HepG2 (cell line): ENCODE measurements around the gene SRSF7. TPM values are rescaled to one million over a fixed set of nuclear protein-coding genes. Genes with fewer than 3 reads are reported as not detected.

Experiments
- ELF3 ChIP-seq: IDR thresholded peaks from 2 replicates; pipeline ENCODE4 v1.6.1; 2016; ENCODE audit warnings: missing genetic modification reagents, missing compliant biosample characterization
- IKZF4 ChIP-seq: sonication (generic); formaldehyde crosslinking; IDR thresholded peaks from 2 replicates; pipeline ENCODE4 v1.5.1; 2020; ENCODE audit warnings: borderline replicate concordance, mild to moderate bottlenecking, low read depth, missing genetic modification reagents; ENCODE audit errors: not compliant biosample characterization
- POGZ ChIP-seq: sonication (generic); formaldehyde crosslinking; IDR thresholded peaks from 2 replicates; pipeline ENCODE4 v1.4.0; 2020; ENCODE audit warnings: mild to moderate bottlenecking, missing genetic modification reagents
- SP1 ChIP-seq, 2 experiments: fragments of 450-650 bp in 1 of 2; sonication (generic) in 1 of 2; formaldehyde crosslinking in 1 of 2; IDR thresholded peaks; 2 replicates each; pipeline versions ENCODE4 v1.4.0 to v1.6.1; 2016 to 2020; ENCODE audit warnings: missing genetic modification reagents in 1 of 2
- STAG1 ChIP-seq: sonication (generic); formaldehyde crosslinking; IDR thresholded peaks from 2 replicates; pipeline ENCODE4 v1.4.0; 2020; ENCODE audit warnings: missing genetic modification reagents
- YEATS4 ChIP-seq: sonication (generic); formaldehyde crosslinking; IDR thresholded peaks from 2 replicates; pipeline ENCODE4 v1.4.0; 2020; ENCODE audit warnings: missing genetic modification reagents, borderline replicate concordance
- ZFP90 ChIP-seq: sonication (generic); formaldehyde crosslinking; IDR thresholded peaks from 2 replicates; pipeline ENCODE4 v1.8.0; 2022; ENCODE audit warnings: missing genetic modification reagents, mild to moderate bottlenecking, inconsistent platforms, borderline replicate concordance
- ZNF33A ChIP-seq: sonication (generic); formaldehyde crosslinking; IDR thresholded peaks from 2 replicates; pipeline ENCODE4 v1.5.1; 2020; ENCODE audit warnings: missing genetic modification reagents, mild to moderate bottlenecking, moderate library complexity, borderline replicate concordance
- ZNF34 ChIP-seq: sonication (generic); formaldehyde crosslinking; IDR thresholded peaks from 2 replicates; pipeline ENCODE4 v1.4.0; 2020; ENCODE audit warnings: mild to moderate bottlenecking, missing genetic modification reagents, borderline replicate concordance
- ZNF674 ChIP-seq: sonication (generic); formaldehyde crosslinking; IDR thresholded peaks from 2 replicates; pipeline ENCODE4 v1.5.0; 2020; ENCODE audit warnings: low read depth, mild to moderate bottlenecking, missing genetic modification reagents
- ZNF747 ChIP-seq: sonication (generic); formaldehyde crosslinking; IDR thresholded peaks from 2 replicates; pipeline ENCODE4 v1.8.1; 2023; ENCODE audit warnings: missing genetic modification reagents, mild to moderate bottlenecking, borderline replicate concordance
- polyA plus RNA-seq, 8 experiments: library from polyadenylated mRNA; depleted of rRNA in 3 of 8; stranded (reverse) in 7 of 8; unstranded in 1 of 8; fragments of >200 nt; fragmentation: Illumina TruSeq in 4 of 8; extraction: Trizol in 4 of 8; gene quantifications; 2 replicates each; pipeline versions ENCODE4 v1.2.1 to v1.2.3, GENCODE V29; 2011 to 2016; ENCODE audit warnings: low read depth in 4 of 8, missing spikeins in 1 of 8, mixed read lengths in 1 of 8; ENCODE audit not compliant: insufficient read depth in 1 of 8
- total RNA-seq, 5 experiments: library from RNA; depleted of rRNA; stranded (reverse); fragments of >200 nt; fragmentation: Illumina TruSeq; extraction: Trizol; gene quantifications; 2 replicates each; pipeline ENCODE4 v1.2.3, GENCODE V29; 2016; ENCODE audit warnings: low read depth in 1 of 5
- TF ChIP-seq, protein P1 (sequence below): sonication (generic); formaldehyde crosslinking; IDR thresholded peaks from 2 replicates; pipeline ENCODE4 v1.8.1; 2023; ENCODE audit warnings: mild to moderate bottlenecking, moderate library complexity, missing genetic modification reagents
- TF ChIP-seq, protein P2 (sequence below): sonication (generic); formaldehyde crosslinking; IDR thresholded peaks from 2 replicates; pipeline ENCODE4 v1.4.0; 2020; ENCODE audit warnings: missing genetic modification reagents
- TF ChIP-seq, protein P3 (sequence below): sonication (generic); formaldehyde crosslinking; IDR thresholded peaks from 2 replicates; pipeline ENCODE4 v1.4.0; 2020; ENCODE audit warnings: missing genetic modification reagents
- TF ChIP-seq, protein P4 (sequence below): sonication (generic); formaldehyde crosslinking; IDR thresholded peaks from 2 replicates; pipeline ENCODE4 v1.5.0; 2020; ENCODE audit warnings: mild to moderate bottlenecking, low read depth, missing genetic modification reagents, borderline replicate concordance
- TF ChIP-seq, protein P5 (sequence below): sonication (generic); formaldehyde crosslinking; IDR thresholded peaks from 2 replicates; pipeline ENCODE4 v1.4.0; 2020; ENCODE audit warnings: mild to moderate bottlenecking, low read depth, missing genetic modification reagents
- TF ChIP-seq, protein P6 (sequence below): sonication (generic); formaldehyde crosslinking; IDR thresholded peaks from 2 replicates; pipeline ENCODE4 v1.4.0; 2020; ENCODE audit warnings: mild to moderate bottlenecking, missing genetic modification reagents
- TF ChIP-seq, protein P7 (sequence below): sonication (generic); formaldehyde crosslinking; conservative IDR thresholded peaks from 2 replicates; pipeline ENCODE4 v1.8.0; 2022; ENCODE audit warnings: low read depth, missing genetic modification reagents

The SRSF7 gene
- total and polyA plus RNA-seq, 2 of the 13 experiments (the other 11 are each of a cell fraction or from before 2014, with no cell fraction given) = 172 to 275 TPM

DNA sequence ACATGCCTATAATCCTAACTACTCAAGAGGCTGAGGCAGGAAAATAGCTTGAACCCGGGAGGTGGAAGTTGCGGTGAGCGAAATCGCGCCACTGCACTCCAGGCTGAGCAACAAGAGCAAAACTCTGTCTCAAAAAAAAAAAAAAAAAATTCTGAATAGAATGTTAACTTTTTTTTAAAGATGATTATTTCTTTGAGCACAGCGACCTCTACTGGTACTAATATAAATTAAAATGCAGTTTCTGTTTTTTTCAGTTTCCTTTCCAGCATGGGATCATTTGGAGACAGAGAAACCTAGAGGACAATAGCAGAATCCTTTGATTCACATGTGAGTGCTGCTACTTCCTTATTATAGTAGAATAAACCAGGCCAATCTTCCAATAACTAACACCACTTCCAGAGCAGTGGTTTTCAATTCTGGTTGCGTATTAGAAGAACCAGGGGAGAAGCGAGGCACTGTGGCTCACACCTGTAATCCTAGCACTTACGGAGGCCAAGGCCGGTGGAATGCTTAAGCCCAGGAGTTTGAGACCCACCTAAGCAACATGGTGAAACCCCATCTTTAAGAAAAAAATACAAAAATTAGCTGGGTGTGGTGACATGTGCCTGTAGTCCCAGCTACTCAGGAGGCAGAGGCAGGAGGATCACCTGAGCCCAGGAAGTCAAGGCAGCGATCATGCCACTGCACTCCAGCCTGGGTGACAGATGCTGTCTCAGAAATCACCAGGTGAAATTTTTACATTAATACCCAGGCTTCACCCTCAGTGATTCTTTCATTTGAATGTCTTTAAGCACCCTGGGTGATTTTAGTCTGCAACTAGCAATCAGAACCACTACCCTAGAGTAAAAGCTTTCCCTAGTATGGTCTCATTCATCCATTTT is 10.1 kb downstream of the SRSF7 start (continued):
- TF ChIP-seq, protein P1, sequence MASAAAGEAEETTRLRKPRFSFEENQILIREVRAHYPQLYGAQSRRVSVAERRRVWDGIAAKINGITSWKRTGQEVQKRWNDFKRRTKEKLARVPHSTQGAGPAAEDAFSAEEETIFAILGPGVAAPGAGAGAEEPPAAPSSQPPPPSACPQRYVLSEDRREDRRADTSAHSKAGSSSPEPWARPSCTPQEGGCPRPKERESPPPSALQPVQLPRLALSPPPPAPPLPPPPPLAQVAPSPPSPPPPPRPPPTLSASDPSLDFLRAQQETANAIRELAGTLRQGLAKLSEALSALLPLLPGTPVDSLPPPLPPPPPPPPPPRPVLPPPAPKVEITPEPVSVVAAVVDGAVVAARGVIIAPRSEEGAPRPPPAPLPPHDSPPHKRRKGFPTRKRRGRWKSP (CRISPR knock-in tag) = no peak
- TF ChIP-seq, protein P2, sequence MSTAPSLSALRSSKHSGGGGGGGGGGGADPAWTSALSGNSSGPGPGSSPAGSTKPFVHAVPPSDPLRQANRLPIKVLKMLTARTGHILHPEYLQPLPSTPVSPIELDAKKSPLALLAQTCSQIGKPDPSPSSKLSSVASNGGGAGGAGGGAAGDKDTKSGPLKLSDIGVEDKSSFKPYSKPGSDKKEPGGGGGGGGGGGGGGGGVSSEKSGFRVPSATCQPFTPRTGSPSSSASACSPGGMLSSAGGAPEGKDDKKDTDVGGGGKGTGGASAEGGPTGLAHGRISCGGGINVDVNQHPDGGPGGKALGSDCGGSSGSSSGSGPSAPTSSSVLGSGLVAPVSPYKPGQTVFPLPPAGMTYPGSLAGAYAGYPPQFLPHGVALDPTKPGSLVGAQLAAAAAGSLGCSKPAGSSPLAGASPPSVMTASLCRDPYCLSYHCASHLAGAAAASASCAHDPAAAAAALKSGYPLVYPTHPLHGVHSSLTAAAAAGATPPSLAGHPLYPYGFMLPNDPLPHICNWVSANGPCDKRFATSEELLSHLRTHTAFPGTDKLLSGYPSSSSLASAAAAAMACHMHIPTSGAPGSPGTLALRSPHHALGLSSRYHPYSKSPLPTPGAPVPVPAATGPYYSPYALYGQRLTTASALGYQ (CRISPR knock-in tag) = no peak
- TF ChIP-seq, protein P3, sequence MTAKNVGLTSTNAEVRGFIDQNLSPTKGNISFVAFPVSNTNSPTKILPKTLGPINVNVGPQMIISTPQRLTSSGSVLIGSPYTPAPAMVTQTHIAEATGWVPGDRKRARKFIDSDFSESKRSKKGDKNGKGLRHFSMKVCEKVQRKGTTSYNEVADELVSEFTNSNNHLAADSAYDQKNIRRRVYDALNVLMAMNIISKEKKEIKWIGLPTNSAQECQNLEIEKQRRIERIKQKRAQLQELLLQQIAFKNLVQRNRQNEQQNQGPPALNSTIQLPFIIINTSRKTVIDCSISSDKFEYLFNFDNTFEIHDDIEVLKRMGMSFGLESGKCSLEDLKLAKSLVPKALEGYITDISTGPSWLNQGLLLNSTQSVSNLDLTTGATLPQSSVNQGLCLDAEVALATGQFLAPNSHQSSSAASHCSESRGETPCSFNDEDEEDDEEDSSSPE (CRISPR knock-in tag) = no peak
- TF ChIP-seq ZNF674 (CRISPR knock-in tag) = no peak
- no peak for TF ChIP-seq ZNF34
- TF ChIP-seq STAG1 (CRISPR knock-in tag) = peak; percentile 79
- no peak for TF ChIP-seq ZNF747 (CRISPR knock-in tag)
- TF ChIP-seq IKZF4 (CRISPR knock-in tag) = no peak
- TF ChIP-seq, protein P4, sequence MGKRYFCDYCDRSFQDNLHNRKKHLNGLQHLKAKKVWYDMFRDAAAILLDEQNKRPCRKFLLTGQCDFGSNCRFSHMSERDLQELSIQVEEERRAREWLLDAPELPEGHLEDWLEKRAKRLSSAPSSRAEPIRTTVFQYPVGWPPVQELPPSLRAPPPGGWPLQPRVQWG (CRISPR knock-in tag) = no peak
- TF ChIP-seq, protein P5, sequence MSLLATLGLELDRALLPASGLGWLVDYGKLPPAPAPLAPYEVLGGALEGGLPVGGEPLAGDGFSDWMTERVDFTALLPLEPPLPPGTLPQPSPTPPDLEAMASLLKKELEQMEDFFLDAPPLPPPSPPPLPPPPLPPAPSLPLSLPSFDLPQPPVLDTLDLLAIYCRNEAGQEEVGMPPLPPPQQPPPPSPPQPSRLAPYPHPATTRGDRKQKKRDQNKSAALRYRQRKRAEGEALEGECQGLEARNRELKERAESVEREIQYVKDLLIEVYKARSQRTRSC (CRISPR knock-in tag) = no peak
- TF ChIP-seq, protein P6, sequence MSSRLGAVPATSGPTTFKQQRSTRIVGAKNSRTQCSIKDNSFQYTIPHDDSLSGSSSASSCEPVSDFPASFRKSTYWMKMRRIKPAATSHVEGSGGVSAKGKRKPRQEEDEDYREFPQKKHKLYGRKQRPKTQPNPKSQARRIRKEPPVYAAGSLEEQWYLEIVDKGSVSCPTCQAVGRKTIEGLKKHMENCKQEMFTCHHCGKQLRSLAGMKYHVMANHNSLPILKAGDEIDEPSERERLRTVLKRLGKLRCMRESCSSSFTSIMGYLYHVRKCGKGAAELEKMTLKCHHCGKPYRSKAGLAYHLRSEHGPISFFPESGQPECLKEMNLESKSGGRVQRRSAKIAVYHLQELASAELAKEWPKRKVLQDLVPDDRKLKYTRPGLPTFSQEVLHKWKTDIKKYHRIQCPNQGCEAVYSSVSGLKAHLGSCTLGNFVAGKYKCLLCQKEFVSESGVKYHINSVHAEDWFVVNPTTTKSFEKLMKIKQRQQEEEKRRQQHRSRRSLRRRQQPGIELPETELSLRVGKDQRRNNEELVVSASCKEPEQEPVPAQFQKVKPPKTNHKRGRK (CRISPR knock-in tag) = no peak
- 0 out of 2 replicates have a peak, but pooled peaks have one; percentile 15 for TF ChIP-seq POGZ (CRISPR knock-in tag)
- 0 out of 2 replicates have a peak, but pooled peaks have one; percentile 15 for TF ChIP-seq ELF3 (CRISPR knock-in tag)
- TF ChIP-seq ZFP90 (CRISPR knock-in tag) = no peak
- TF ChIP-seq ZNF33A = no peak
- no peak for TF ChIP-seq SP1 (IDR thresholded peaks at IDR 0.05)
- TF ChIP-seq SP1 (CRISPR knock-in tag; IDR thresholded peaks at IDR 0.05) = no peak
- TF ChIP-seq, protein P7, sequence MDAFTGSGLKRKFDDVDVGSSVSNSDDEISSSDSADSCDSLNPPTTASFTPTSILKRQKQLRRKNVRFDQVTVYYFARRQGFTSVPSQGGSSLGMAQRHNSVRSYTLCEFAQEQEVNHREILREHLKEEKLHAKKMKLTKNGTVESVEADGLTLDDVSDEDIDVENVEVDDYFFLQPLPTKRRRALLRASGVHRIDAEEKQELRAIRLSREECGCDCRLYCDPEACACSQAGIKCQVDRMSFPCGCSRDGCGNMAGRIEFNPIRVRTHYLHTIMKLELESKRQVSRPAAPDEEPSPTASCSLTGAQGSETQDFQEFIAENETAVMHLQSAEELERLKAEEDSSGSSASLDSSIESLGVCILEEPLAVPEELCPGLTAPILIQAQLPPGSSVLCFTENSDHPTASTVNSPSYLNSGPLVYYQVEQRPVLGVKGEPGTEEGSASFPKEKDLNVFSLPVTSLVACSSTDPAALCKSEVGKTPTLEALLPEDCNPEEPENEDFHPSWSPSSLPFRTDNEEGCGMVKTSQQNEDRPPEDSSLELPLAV = no peak
- TF ChIP-seq YEATS4 (CRISPR knock-in tag) = peak; percentile 43; the same call in 1 of the 2 replicates
